Measurements from ENCODE around the gene FERMT2. TPM values are rescaled to one million over a fixed set of nuclear protein-coding genes. Genes with fewer than 3 reads are reported as not detected.
A peak's percentile ranks its signal among the peaks of the same experiment; 100 is the strongest.

Gene FERMT2
- total RNA-seq, 1 donor, result 1.6 TPM

DNA sequence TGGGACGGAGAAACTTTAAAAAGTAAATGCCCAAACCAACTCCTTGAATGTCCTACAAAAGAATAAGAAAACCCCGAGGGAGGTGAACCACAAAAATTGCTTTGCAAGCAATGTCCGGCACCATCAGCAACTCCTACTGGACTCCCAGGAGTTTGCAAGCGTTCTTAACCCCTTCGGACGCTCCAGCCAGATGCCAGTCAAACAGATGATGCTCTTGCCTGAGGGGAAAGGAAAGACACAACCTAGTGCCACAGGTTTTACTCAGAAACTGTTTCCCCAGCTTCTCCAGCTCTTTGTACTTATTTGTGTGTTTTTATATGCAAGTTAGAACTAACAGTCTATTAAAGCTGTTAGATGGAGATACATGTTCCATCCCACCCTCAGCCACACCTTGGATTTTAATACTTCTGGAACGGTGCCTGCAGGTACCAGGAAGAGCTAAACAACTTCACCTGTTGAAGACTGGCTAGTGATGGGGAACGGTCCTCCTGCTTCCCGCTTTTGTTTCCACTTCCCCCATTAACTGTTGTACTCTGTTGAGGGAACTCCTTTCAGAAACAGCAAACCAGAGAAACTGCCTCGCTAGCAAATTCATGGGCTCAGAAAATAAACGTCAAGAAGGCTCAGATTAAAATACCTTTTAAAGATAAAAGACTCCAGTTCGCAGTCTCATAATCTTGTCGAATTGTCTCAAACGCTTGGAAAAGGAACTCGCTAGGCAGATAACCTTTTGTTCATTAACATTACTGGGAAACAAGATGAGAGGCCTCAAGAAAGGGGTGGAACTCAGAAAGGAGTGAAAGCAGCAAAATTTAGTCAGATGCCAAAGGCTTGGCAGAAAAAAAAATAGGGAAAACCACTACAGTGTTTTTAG, 1.1 kb upstream of the FERMT2 start:
- Histone ChIP-seq H3K9me3 (ENCODE audit: low read depth, low read length) (no peaks in the 10 kb centered on the region), H3K4me3 (ENCODE audit: low read length) (no peak overlapping the region), H3K4me1 (ENCODE audit: insufficient read depth, low read length) (peaks cover 22% of the 10 kb centered on the region), H3K27me3 (ENCODE audit: insufficient read depth, low read length) (peaks cover 67% of the 10 kb centered on the region)

DNA sequence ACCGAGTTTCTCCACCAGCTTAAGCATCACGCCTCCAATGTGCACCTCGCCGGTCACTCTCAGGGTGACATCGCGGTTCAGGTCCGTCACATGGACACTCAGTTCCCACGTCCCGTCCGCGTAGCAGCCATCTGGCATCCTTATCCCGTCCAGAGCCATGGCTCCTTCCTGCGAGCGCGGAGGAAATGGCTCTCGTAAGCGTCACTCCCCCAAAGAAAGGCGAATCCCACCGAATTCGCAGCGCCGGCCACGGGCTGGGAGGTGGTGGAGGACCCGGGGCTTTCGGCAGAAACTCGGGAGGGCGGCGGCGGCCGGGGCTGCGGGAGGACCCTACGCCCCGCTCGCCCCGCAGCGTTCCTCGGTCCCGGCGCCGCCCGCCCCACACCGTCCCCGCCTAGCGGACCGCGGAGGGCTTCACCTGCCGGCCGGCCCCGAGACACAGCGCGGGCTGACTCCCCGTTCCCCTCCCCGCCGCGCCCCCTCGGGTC, 396 bp downstream of the FERMT2 start:
- H3K4me3 ChIP-seq (ENCODE audit: low read length), result peak overlapping the region; percentile 26
- H3K27me3 ChIP-seq (ENCODE audit: insufficient read depth, low read length), result peaks cover 73% of the 10 kb centered on the region
- H3K9me3 ChIP-seq (ENCODE audit: low read depth, low read length), result no peaks in the 10 kb centered on the region
- H3K4me1 ChIP-seq (ENCODE audit: insufficient read depth, low read length), result peaks cover 22% of the 10 kb centered on the region

DNA sequence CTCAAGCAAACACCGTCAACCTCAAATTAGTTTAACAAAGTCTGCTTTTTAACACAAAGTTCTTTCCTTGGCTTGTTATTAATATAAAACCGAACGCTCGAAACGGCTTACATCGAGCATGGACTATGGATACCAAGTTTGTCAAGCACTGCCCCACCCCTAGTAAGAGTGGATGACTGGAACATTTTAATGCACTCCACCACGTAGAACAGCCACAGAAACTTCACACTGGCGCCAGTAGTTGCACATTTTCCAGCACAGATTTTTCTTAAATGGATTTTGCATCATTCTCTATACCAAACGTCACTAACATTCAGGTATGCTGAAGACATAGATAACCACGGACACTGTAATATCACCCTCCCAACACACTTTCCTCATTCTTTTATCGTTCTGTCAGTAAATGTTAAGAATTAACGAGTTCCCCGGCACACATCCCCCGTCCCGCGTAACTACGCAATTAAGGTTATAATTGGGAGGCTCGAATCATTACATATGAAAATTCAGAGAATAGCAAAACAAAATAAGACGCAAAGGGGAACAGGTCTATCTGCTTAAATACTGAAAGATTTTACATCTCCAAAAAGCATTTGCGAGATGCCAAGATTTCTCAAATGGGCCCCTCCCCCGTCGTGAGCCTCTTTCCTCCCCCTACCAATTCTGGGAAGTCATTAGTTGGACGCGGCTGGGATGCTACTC, 990 bp downstream of the FERMT2 start:
- Histone ChIP-seq H3K4me3 (ENCODE audit: low read length) (peak overlapping the region; percentile 26), H3K9me3 (ENCODE audit: low read depth, low read length) (no peaks in the 10 kb centered on the region), H3K27me3 (ENCODE audit: insufficient read depth, low read length) (peaks cover 71% of the 10 kb centered on the region), H3K4me1 (ENCODE audit: insufficient read depth, low read length) (peaks cover 22% of the 10 kb centered on the region)

DNA sequence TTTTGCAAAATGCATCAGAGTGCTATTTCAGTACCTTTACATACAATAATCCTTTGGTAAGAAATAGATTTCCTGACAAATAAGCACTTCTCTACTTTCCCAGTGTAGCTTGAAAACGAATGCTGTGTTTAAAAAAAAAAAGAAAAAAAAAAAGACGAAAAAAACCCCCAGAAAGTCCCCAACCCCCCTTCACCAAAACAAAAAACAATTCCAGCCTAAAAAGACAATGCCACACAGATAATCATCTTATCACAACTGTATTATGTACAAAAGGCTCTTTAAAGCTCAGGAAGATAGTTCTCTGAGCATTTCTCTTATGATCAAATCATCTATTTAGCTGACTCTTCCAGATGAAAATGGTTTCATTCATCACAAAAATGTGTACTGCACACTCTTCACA, 1.6 kb downstream of the FERMT2 start:
- Histone ChIP-seq H3K4me3 (ENCODE audit: low read length) (no peak overlapping the region), H3K27me3 (ENCODE audit: insufficient read depth, low read length) (peaks cover 66% of the 10 kb centered on the region), H3K4me1 (ENCODE audit: insufficient read depth, low read length) (peaks cover 22% of the 10 kb centered on the region), H3K9me3 (ENCODE audit: low read depth, low read length) (no peaks in the 10 kb centered on the region)

DNA sequence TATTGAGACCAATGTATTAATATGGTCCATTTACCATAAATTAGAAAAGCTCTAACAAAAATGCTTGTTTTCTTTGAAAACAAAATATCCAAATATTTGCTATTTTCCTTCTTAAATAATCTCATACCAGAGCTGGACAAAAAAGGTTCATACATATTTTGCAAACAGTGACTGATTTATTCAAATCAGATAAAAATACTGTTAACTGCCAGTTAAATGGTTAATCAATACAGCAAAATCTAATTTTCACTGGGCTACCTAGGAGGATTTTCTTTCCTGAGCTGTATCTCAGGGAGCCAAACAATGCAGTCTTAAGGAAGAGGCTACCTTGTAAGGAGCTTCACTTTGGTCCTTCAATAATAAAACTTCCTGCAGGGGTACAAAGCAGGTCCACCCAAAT, 2.0 kb downstream of the FERMT2 start:
- Histone ChIP-seq H3K27me3 (ENCODE audit: insufficient read depth, low read length) (peaks cover 66% of the 10 kb centered on the region), H3K4me3 (ENCODE audit: low read length) (no peak overlapping the region), H3K4me1 (ENCODE audit: insufficient read depth, low read length) (peaks cover 22% of the 10 kb centered on the region), H3K9me3 (ENCODE audit: low read depth, low read length) (no peaks in the 10 kb centered on the region)

DNA sequence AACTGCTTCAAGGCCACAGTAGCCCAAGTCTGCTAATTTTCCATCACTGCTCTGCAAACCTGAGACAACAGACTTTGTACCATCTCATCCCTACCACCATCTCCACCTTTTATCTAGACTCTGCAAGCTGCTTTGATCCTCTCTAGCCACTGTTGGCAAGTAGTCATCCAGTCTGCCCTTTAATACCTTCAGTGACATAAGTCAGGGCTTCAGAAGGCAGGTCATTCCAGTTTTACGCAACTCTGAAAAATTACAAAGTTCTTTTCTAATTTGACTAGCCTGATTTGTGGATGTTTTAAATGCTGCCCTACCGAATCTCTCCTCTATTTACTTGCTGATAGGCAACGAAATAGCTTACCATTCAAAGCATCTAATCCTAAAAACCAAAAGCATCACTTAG, 2.8 kb downstream of the FERMT2 start:
- Histone ChIP-seq H3K9me3 (ENCODE audit: low read depth, low read length) (no peaks in the 10 kb centered on the region), H3K27me3 (ENCODE audit: insufficient read depth, low read length) (peaks cover 60% of the 10 kb centered on the region), H3K4me1 (ENCODE audit: insufficient read depth, low read length) (peaks cover 22% of the 10 kb centered on the region), H3K4me3 (ENCODE audit: low read length) (no peak overlapping the region)

DNA sequence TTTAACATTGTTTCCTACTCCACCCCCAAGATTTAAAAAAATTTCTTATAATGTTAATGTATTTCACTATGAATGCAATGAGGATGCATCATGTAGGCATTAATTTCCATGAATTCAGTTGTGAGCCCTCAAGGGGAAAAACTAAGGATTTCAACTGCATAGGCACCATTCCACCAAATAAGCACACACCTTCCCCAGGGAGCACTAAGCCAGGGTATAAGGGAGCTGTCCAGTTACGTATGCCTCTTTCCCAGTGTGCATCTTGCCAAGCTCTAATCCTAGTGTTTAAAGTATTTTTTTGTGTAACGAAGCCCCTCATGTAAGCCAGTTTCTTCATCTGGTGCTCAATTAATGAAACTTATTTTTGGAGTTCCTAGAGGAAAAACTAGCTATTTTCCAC, 6.6 kb downstream of the FERMT2 start:
- peaks cover 29% of the 10 kb centered on the region for H3K27me3 ChIP-seq (ENCODE audit: insufficient read depth, low read length)

DNA sequence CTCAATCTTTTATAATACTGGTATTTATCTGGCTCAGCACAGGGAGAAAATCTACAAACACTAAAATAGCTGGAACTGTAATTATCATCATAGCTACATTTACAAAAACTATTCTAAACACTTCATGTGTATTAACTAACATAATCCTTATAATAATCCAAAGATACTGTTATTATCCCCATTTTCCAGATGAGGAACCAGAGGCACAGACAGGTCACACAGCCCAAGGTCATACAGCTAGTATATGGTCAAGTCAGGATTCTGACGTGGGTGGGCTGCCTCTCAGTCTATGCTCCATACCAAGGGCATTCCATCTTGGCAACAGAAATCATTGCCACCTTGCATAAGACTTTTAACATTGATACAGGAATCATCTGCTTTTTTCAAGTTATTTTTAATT, 11.4 kb downstream of the FERMT2 start:
- no peaks in the 10 kb centered on the region for H3K9me3 ChIP-seq (ENCODE audit: low read depth, low read length)
- no peak overlapping the region for H3K4me3 ChIP-seq (ENCODE audit: low read length)
- no peaks in the 10 kb centered on the region for H3K4me1 ChIP-seq (ENCODE audit: insufficient read depth, low read length)
- no peaks in the 10 kb centered on the region for H3K27me3 ChIP-seq (ENCODE audit: insufficient read depth, low read length)

More for the DNA sequence above, 6.6 kb downstream of the FERMT2 start:
- H3K4me1 ChIP-seq (ENCODE audit: insufficient read depth, low read length), result no peaks in the 10 kb centered on the region
- no peak overlapping the region for H3K4me3 ChIP-seq (ENCODE audit: low read length)
- H3K9me3 ChIP-seq (ENCODE audit: low read depth, low read length), result no peaks in the 10 kb centered on the region

DNA sequence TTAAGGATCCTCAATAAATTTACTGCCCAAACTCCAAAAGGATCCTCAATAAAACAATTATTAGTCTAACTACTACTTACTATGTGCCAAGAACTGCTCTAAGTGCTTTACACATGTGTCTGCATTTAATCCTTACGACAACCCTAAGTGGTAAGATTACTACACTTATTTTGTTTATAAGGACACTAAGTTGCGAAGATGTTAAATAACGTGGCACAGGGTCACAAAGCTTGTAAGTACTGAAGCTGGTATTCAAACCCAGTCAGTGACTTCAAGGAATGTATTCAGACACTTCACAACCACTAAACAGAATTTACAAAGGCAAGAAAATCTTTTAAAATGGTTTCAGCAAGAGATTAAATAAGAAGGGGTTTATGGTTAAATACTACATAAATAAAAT, 13.0 kb downstream of the FERMT2 start:
- Histone ChIP-seq H3K4me1 (ENCODE audit: insufficient read depth, low read length) (no peaks in the 10 kb centered on the region), H3K4me3 (ENCODE audit: low read length) (no peak overlapping the region), H3K9me3 (ENCODE audit: low read depth, low read length) (no peaks in the 10 kb centered on the region), H3K27me3 (ENCODE audit: insufficient read depth, low read length) (no peaks in the 10 kb centered on the region)

DNA sequence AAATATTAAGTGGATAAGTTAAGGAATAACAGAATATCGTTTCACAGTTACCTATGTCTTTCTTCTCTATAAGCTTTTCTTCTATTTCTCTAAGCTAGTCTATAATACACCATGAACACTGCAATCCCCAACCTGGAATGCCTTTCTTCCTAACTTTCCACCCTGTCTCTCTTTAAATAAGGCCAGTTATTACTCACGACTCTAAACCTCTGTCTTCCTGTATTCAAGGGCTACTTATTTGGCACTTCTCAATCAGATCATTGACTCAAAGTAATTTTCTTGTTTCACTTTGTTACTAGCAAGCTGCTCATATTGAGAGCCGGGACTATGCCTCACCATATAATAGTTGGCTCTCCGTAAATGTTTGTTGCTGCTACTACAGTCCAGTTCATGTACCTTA, 13.5 kb downstream of the FERMT2 start:
- no peak overlapping the region for H3K4me3 ChIP-seq (ENCODE audit: low read length)
- H3K27me3 ChIP-seq (ENCODE audit: insufficient read depth, low read length), result no peaks in the 10 kb centered on the region
- no peaks in the 10 kb centered on the region for H3K9me3 ChIP-seq (ENCODE audit: low read depth, low read length)
- H3K4me1 ChIP-seq (ENCODE audit: insufficient read depth, low read length), result no peaks in the 10 kb centered on the region

DNA sequence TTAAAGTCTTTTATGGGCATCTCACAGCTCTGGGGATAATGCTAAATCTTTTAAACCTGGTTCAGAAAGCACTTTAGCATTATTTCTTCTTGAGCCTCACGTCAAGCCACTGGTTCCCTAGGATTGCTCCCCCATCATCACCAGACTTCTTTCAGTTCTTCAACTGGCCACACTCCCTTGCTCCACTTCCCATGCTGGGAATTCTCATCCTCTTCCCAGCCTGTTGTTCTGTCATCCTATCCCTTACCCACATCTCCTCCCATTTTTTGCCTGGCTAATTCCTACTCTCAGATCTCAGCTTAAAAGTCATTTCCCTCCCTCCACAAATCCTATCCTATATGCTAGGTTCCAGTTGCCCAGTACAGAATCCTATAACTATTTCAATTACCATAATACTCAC, 14.4 kb downstream of the FERMT2 start:
- Histone ChIP-seq H3K4me1 (ENCODE audit: insufficient read depth, low read length) (no peaks in the 10 kb centered on the region), H3K4me3 (ENCODE audit: low read length) (no peak overlapping the region), H3K27me3 (ENCODE audit: insufficient read depth, low read length) (no peaks in the 10 kb centered on the region), H3K9me3 (ENCODE audit: low read depth, low read length) (no peaks in the 10 kb centered on the region)

DNA sequence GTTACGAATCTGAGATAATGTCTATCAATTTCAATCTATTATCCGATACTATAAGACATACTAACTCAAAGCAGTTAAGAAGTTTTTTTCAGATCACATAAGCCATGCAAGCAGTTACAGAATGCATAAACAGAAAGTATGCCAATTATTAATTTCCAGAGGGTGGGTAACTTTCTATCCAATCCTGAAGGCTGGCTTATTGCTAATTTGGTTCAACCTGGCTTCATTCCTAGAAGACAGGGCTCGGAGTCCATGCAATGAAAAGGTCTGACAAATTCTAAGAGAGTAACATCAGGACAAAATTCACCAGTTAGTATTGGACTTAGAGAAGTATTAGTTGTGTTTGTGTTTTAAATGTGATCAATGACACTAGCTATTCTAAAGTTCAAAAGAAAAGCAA, 15.0 kb downstream of the FERMT2 start:
- no peak overlapping the region for H3K4me3 ChIP-seq (ENCODE audit: low read length)
- H3K27me3 ChIP-seq (ENCODE audit: insufficient read depth, low read length), result no peaks in the 10 kb centered on the region
- no peaks in the 10 kb centered on the region for H3K4me1 ChIP-seq (ENCODE audit: insufficient read depth, low read length)
- H3K9me3 ChIP-seq (ENCODE audit: low read depth, low read length), result no peaks in the 10 kb centered on the region

DNA sequence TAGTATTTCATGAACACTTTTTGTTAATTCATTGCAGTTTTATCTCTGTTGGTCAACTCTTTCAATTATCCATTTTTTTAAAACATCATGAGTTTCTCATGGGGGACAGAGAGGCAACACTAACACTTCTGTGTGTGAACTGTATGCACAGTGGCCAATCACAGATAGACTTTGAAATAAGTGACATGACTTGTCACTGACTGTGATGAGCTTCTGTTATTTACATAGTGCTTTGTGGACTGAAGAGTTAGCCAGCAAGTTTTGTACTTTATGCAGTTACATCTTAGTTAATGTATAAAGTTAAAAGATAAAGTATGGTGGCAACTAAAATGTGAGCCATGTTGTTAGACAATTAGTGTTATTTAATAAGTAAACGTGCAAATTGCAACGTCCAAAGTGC, 16.1 kb downstream of the FERMT2 start:
- Histone ChIP-seq H3K27me3 (ENCODE audit: insufficient read depth, low read length) (no peaks in the 10 kb centered on the region), H3K4me3 (ENCODE audit: low read length) (no peak overlapping the region), H3K4me1 (ENCODE audit: insufficient read depth, low read length) (no peaks in the 10 kb centered on the region), H3K9me3 (ENCODE audit: low read depth, low read length) (no peaks in the 10 kb centered on the region)

DNA sequence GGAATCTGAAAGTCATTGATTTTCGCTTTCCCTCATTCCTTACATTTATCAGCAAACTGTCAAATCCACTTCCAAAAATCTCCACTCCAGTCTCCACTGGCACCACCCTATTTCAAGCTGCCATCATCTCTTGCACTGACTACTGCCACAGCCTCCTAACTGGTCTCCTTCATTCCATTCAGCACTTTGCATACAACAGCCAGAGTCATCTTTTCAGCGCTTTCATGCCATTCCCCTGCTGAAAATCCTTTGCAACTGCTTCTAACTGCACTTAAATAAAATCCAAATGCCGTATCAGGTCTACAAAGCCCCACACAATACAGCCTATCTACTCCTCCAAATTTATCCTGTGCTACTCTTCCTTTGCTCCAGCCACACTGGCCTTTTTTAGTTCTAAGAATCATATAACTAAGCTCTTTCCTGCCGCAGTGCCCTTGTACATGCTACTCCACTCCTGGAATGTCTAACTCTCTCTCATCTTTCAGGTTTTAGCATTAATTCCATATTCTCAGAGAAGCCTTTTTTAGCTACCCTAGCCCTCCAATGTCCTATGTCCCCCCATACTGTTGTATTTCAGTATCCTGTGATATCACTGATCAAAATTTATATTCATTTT, 21.6 kb downstream of the FERMT2 start:
- no peaks in the 10 kb centered on the region for H3K9me3 ChIP-seq (ENCODE audit: low read depth, low read length)
- no peaks in the 10 kb centered on the region for H3K27me3 ChIP-seq (ENCODE audit: insufficient read depth, low read length)
- no peaks in the 10 kb centered on the region for H3K4me1 ChIP-seq (ENCODE audit: insufficient read depth, low read length)
- no peak overlapping the region for H3K4me3 ChIP-seq (ENCODE audit: low read length)

DNA sequence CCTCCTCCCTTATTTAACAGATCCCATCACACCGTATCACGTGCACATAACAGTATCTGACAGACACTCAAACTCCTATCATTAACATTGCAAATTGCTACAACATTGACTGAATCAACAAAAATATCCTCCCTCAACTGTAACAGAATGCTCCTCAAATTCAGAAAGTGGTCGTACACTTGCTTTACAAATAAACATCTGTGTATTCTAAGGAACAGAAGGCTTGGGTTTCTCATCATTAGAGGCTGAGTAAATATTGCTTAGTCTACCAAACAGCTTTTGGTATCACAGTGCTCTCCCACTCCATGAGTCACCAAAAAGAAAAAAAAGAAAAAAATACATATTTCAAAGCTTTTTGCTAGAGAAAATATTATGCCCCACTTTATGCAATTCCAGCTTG, 23.9 kb downstream of the FERMT2 start:
- Histone ChIP-seq H3K4me1 (ENCODE audit: insufficient read depth, low read length) (no peaks in the 10 kb centered on the region), H3K9me3 (ENCODE audit: low read depth, low read length) (no peaks in the 10 kb centered on the region), H3K27me3 (ENCODE audit: insufficient read depth, low read length) (no peaks in the 10 kb centered on the region), H3K4me3 (ENCODE audit: low read length) (no peak overlapping the region)
